Natural killer cell (primary cell): ENCODE measurements around the gene GARIN5A. TPM values are rescaled to one million over a fixed set of nuclear protein-coding genes. Genes with fewer than 3 reads are reported as not detected.

Experiments used
- ATAC-seq, 3 donors: fragments of 150-1000 bp in 2 of 3; fragments of 200-7000 bp in 1 of 3; cut with Tn5 transposase; 1 replicate in 1 of 3; 2 replicates in 2 of 3; pipeline ENCODE4 v1.10.0; 2021; ENCODE audit warnings: mild to moderate bottlenecking in 2 of 3, moderate library complexity in 2 of 3
- DNase-seq, 2 donors: peaks; one replicate each; pipeline versions ENCODE4 v3.0.0 to v3.0.0-alpha.2; 2013 to 2021; ENCODE audit warnings: mixed read lengths in 1 of 2
- H3K27ac ChIP-seq: one replicate; pipeline ENCODE4 v1.5.1; 2013; ENCODE audit warnings: mild to moderate bottlenecking, low read length
- H3K27me3 ChIP-seq: one replicate; pipeline ENCODE4 v1.6.1; 2013; ENCODE audit warnings: low read length; ENCODE audit not compliant: control insufficient read depth, insufficient read depth
- H3K36me3 ChIP-seq: one replicate; pipeline ENCODE4 v1.6.1; 2013; ENCODE audit warnings: low read length; ENCODE audit not compliant: control insufficient read depth, insufficient read depth
- H3K4me1 ChIP-seq: one replicate; pipeline ENCODE4 v1.6.1; 2013; ENCODE audit warnings: low read length; ENCODE audit not compliant: control insufficient read depth, insufficient read depth
- H3K4me3 ChIP-seq: one replicate; pipeline ENCODE4 v1.5.1; 2013; ENCODE audit warnings: low read length
- H3K9me3 ChIP-seq: one replicate; pipeline ENCODE4 v1.6.1; 2013; ENCODE audit warnings: low read length; ENCODE audit not compliant: control insufficient read depth, insufficient read depth
- H3K27ac Mint-ChIP-seq, 2 donors: one replicate each; pipeline ENCODE4 v1.8.0; 2022; ENCODE audit warnings: mild to moderate bottlenecking in 2 of 2, mixed read lengths in 2 of 2, moderate library complexity in 1 of 2
- H3K27me3 Mint-ChIP-seq, 2 donors: one replicate each; pipeline ENCODE4 v1.8.0; 2022; ENCODE audit warnings: low read depth in 2 of 2, mixed read lengths in 2 of 2
- H3K36me3 Mint-ChIP-seq: one replicate; pipeline ENCODE4 v1.8.0; 2022; ENCODE audit warnings: mixed read lengths
- H3K4me1 Mint-ChIP-seq, 2 donors: one replicate each; pipeline ENCODE4 v1.8.0; 2022; ENCODE audit warnings: mixed read lengths in 2 of 2
- H3K4me3 Mint-ChIP-seq: one replicate; pipeline ENCODE4 v1.8.0; 2022; ENCODE audit warnings: mild to moderate bottlenecking, moderate library complexity, mixed read lengths
- H3K9me3 Mint-ChIP-seq, 2 donors: one replicate each; pipeline ENCODE4 v1.8.0; 2022; ENCODE audit warnings: mixed read lengths in 2 of 2
- CTCF ChIP-seq: fragments of 200-600 bp; IDR thresholded peaks from one replicate; pipeline ENCODE4 v1.8.0; 2022; ENCODE audit warnings: antibody characterized with exemption
- WGBS: methylation state at CpG from one replicate; pipeline ENCODE4 v1.1.7; 2013; ENCODE audit warnings: missing lambda C conversion rate; ENCODE audit not compliant: insufficient coverage; 5-methylcytosine and 5-hydroxymethylcytosine counted together
- intact Hi-C: fragments of 100-400 bp; cut with micrococcal nuclease; formaldehyde crosslinking; loops from one replicate; pipeline ENCODE4 v1.14.2; 2022
- total RNA-seq, 4 donors: library from RNA; stranded (reverse); fragments of 120-200 nt in 1 of 4; gene quantifications; one replicate each; pipeline versions ENCODE4 v1.2.3 to v1.2.4, GENCODE V29; 2013 to 2022

The GARIN5A gene
- total RNA-seq, 3 donors from 2014 or later (not counting 1 experiment from before 2014, with no cell fraction given): 0.59 TPM; not detected in 2

DNA sequence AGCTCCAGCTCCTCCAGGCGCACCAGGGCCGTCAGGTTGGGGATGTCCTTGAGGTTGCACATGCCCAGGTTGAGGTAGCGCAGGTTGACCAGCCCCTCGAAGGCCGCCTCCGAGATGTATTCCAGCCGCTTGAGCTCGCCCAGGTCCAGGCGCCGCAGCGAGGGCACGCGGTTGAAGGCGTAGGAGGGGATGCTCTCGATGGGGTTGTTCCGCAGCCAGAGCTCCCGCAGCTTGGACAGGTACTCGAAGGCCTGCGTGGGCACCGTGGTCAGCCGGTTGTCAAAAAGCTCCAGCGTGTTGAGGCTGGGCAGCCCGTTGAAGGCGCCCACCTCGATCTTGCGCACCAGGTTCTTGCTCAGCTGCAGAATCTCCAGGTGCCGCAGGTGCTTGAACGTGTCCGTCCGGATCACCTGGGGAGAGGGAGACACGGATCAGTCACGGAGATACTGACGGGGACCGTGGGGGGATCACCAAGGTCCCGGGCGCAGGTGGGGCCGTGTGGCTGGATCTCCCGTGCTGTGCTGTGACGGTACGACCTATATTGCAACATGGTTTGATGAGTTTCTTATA is 42.4 kb upstream of the GARIN5A start:
- Mint-ChIP-seq H3K9me3 (no peaks in the 10 kb centered on the region), H3K27me3 (peaks cover 0 to 3% of the 10 kb centered on the region in 2 donors), H3K36me3 (no peaks in the 10 kb centered on the region), H3K4me1 (no peaks in the 10 kb centered on the region), H3K27ac (no peak overlapping the region), H3K4me3 (no peak overlapping the region)
- DNase-seq (no peak), ATAC-seq (no peak)
- Histone ChIP-seq H3K4me1 (no peaks in the 10 kb centered on the region), H3K4me3 (no peak overlapping the region), H3K36me3 (no peaks in the 10 kb centered on the region), H3K27me3 (no peaks in the 10 kb centered on the region), H3K9me3 (no peaks in the 10 kb centered on the region), H3K27ac (no peak overlapping the region)
- no peak for TF ChIP-seq CTCF
- intact Hi-C loops: no loop called here
- WGBS: 96% methylated on average over 40 of the region's 40 CpGs

GRCh38 chr19:50518091-50519005 is 41.7 kb upstream of the GARIN5A start:
- no peak overlapping the region for H3K4me3 ChIP-seq
- no peaks in the 10 kb centered on the region for H3K36me3 ChIP-seq
- 96% methylated on average over 87 of the region's 87 CpGs for WGBS
- no peak overlapping the region for H3K27ac ChIP-seq
- DNase-seq: no peak
- Mint-ChIP-seq H3K4me3 (no peak overlapping the region), H3K27me3 (peaks cover 0 to 3% of the 10 kb centered on the region in 2 donors), H3K4me1 (no peaks in the 10 kb centered on the region), H3K27ac (no peak overlapping the region), H3K36me3 (no peaks in the 10 kb centered on the region), H3K9me3 (no peaks in the 10 kb centered on the region)
- no peaks in the 10 kb centered on the region for H3K27me3 ChIP-seq
- no peak for ATAC-seq
- no peak for TF ChIP-seq CTCF
- H3K9me3 ChIP-seq: no peaks in the 10 kb centered on the region
- intact Hi-C loops: no loop called here
- no peaks in the 10 kb centered on the region for H3K4me1 ChIP-seq

- H3K9me3 Mint-ChIP-seq: no peaks in the 10 kb centered on the region
- no peaks in the 10 kb centered on the region for H3K36me3 Mint-ChIP-seq
- no peak for DNase-seq
- H3K27me3 Mint-ChIP-seq: peaks cover 0 to 3% of the 10 kb centered on the region in 2 donors
- no peak overlapping the region for H3K4me3 ChIP-seq
- no peaks in the 10 kb centered on the region for H3K27me3 ChIP-seq
- intact Hi-C loops: no loop called here
- no peaks in the 10 kb centered on the region for H3K36me3 ChIP-seq
- H3K4me3 Mint-ChIP-seq: no peak overlapping the region
- H3K27ac Mint-ChIP-seq: no peak overlapping the region
- no peak overlapping the region for H3K27ac ChIP-seq
- WGBS: 95% methylated on average over 37 of the region's 37 CpGs
- no peaks in the 10 kb centered on the region for H3K4me1 ChIP-seq
- H3K4me1 Mint-ChIP-seq: no peaks in the 10 kb centered on the region
- no peak for TF ChIP-seq CTCF
- ATAC-seq: no peak
- no peaks in the 10 kb centered on the region for H3K9me3 ChIP-seq
These were observed 41.0 kb upstream of the GARIN5A start for GRCh38 chr19:50517704-50518075.
